ENCODE results near the gene CLDN6. TPM values are rescaled to one million over a fixed set of nuclear protein-coding genes. Genes with fewer than 3 reads are reported as not detected.

CLDN6 gene
- polyA plus RNA-seq, 1 experiment: 0.07 TPM

DNA sequence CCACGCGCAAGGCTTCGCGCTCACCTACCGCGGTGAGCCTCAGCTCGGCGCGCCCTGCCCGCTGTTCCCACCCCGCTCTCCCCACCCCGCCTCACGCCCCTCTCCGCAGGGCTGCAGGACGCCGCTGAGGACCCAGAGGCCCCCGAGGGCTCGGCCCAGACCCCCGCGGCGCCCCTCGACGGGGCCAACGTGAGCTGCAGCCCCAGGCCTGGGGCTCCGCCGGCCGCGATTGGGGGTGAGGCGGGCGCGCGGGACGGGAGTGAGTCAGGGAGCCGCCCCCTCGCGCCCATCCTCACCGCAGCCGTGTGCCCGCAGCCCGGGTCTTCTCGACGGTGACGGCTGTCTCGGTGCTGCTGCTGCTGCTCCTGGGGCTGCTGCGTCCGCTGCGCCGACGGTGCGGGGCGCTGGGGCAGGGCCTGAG lies 50.8 kb downstream of the CLDN6 start:
- no peak for DNase-seq (ENCODE audit: low read depth, low spot score)
- POLR2A ChIA-PET: no interaction called here
- Histone ChIP-seq H3K9me3 (ENCODE audit: control insufficient read depth, insufficient read depth, low read length) (peaks cover 4% of the 10 kb centered on the region; the same call in 1 of the 2 replicates), H3K4me3 (ENCODE audit: low read depth, low read length) (no peak overlapping the region), H3K27ac (ENCODE audit: low read depth, low read length) (no peak overlapping the region), H3K27me3 (ENCODE audit: control insufficient read depth, insufficient read depth, low read length) (peaks cover 32% of the 10 kb centered on the region)
- CTCF ChIA-PET: interaction anchor here (0.8 kb wide), 1 partner anchor 11 kb away, joined by 3 read pairs; no protein-coding TSS in a partner anchor
- TF ChIP-seq, protein P1, sequence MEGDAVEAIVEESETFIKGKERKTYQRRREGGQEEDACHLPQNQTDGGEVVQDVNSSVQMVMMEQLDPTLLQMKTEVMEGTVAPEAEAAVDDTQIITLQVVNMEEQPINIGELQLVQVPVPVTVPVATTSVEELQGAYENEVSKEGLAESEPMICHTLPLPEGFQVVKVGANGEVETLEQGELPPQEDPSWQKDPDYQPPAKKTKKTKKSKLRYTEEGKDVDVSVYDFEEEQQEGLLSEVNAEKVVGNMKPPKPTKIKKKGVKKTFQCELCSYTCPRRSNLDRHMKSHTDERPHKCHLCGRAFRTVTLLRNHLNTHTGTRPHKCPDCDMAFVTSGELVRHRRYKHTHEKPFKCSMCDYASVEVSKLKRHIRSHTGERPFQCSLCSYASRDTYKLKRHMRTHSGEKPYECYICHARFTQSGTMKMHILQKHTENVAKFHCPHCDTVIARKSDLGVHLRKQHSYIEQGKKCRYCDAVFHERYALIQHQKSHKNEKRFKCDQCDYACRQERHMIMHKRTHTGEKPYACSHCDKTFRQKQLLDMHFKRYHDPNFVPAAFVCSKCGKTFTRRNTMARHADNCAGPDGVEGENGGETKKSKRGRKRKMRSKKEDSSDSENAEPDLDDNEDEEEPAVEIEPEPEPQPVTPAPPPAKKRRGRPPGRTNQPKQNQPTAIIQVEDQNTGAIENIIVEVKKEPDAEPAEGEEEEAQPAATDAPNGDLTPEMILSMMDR (IDR thresholded peaks at IDR 0.05; ENCODE audit: low read depth, low read length): no peak

DNA sequence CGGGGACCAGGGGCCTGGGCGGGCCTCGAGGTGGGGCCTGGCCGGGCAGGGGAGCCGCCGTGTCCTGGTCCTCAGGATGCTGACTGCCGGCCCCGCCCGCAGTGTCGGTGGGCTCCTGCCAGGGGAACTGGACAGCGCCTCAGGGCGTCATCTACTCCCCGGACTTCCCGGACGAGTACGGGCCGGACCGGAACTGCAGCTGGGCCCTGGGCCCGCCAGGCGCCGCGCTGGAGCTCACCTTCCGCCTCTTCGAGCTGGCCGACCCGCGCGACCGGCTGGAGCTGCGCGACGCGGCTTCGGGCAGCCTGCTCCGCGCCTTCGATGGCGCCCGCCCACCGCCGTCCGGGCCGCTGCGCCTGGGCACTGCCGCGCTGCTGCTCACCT lies 51.2 kb downstream of the CLDN6 start:
- POLR2A ChIA-PET: no interaction called here
- H3K4me3 ChIP-seq (ENCODE audit: low read depth, low read length): no peak overlapping the region
- H3K27ac ChIP-seq (ENCODE audit: low read depth, low read length): no peak overlapping the region
- peaks cover 4% of the 10 kb centered on the region; the same call in 1 of the 2 replicates for H3K9me3 ChIP-seq (ENCODE audit: control insufficient read depth, insufficient read depth, low read length)
- DNase-seq (ENCODE audit: low read depth, low spot score): no peak
- peaks cover 37% of the 10 kb centered on the region for H3K27me3 ChIP-seq (ENCODE audit: control insufficient read depth, insufficient read depth, low read length)
- CTCF ChIA-PET: no interaction called here
- TF ChIP-seq, protein P1 (IDR thresholded peaks at IDR 0.05; ENCODE audit: low read depth, low read length): no peak

DNA sequence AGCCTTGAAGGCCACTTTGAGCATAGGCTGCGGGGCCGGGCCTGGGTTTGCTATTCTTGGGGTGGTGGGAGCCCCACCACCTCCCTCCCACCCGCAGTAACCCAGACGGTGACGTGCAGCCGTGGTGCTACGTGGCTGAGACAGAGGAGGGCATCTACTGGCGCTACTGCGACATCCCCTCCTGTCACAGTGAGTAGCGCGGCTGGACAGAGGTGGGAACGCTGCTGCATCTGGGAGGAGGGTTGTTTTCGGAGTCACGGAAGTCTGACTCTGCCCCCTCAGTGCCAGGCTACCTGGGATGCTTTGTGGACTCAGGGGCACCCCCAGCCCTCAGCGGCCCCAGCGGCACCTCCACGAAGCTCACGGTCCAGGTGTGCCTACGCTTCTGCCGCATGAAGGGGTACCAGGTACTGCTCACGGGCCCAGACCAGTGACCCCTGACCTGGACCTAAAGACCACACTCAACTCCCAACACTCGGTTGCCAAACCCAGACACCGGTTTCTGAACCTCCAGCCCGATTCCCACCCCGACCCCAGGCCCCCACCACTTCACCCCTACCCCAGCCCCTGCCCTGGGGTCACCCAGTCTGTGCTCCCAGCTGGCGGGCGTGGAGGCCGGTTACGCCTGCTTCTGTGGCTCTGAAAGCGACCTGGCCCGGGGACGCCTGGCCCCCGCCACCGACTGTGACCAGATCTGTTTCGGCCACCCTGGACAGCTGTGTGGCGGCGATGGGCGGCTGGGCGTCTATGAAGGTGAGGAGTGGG lies 51.8 kb downstream of the CLDN6 start:
- H3K27ac ChIP-seq (ENCODE audit: low read depth, low read length): no peak overlapping the region
- peaks cover 37% of the 10 kb centered on the region for H3K27me3 ChIP-seq (ENCODE audit: control insufficient read depth, insufficient read depth, low read length)
- TF ChIP-seq, protein P1 (IDR thresholded peaks at IDR 0.05; ENCODE audit: low read depth, low read length): no peak
- H3K9me3 ChIP-seq (ENCODE audit: control insufficient read depth, insufficient read depth, low read length): peaks cover 4% of the 10 kb centered on the region; the same call in 1 of the 2 replicates
- H3K4me3 ChIP-seq (ENCODE audit: low read depth, low read length): no peak overlapping the region
- ChIA-PET POLR2A (no interaction called here), CTCF (no interaction called here)
- DNase-seq (ENCODE audit: low read depth, low spot score): no peak

Small RNAs within 50 kb of the gene (small RNA-seq; reads per million reads assigned to genes)
- not detected for gene LINC00514 (ENCODE audit: insufficient read length, low read depth)

Other genes with a start within 250 kb of the CLDN6 start
- gene ELOB, start 240.9 kb downstream of the CLDN6 start, polyA plus RNA-seq (2011; rRNA removed): 146 and 230 TPM in 2 replicates
- not detected in 2 replicates for gene PRSS33, start 230.6 kb downstream of the CLDN6 start, polyA plus RNA-seq (2011; rRNA removed)
- not detected in 2 replicates for gene PRSS41, start 219.7 kb downstream of the CLDN6 start, polyA plus RNA-seq (2011; rRNA removed)
- gene PRSS21, start 200.9 kb downstream of the CLDN6 start, polyA plus RNA-seq (2011; rRNA removed): 0.17 and 0.47 TPM in 2 replicates
- 0.40 and 0.48 TPM in 2 replicates for gene ZG16B, start 187.9 kb downstream of the CLDN6 start, polyA plus RNA-seq (2011; rRNA removed)
- 0.11 and 0.17 TPM in 2 replicates for gene PRSS22, start 160.0 kb downstream of the CLDN6 start, polyA plus RNA-seq (2011; rRNA removed)
- 22.4 and 37.5 TPM in 2 replicates for gene FLYWCH2, start 135.0 kb downstream of the CLDN6 start, polyA plus RNA-seq (2011; rRNA removed)
- gene FLYWCH1, start 106.3 kb downstream of the CLDN6 start, polyA plus RNA-seq (2011; rRNA removed): 15.1 and 19.8 TPM in 2 replicates
- 0.04 TPM in 1 of 2 replicates, not detected in the other for gene KREMEN2, start 53.9 kb downstream of the CLDN6 start, polyA plus RNA-seq (2011; rRNA removed)
- gene PAQR4, start 48.8 kb downstream of the CLDN6 start, polyA plus RNA-seq (2011; rRNA removed): 1.2 and 1.9 TPM in 2 replicates
- gene PKMYT1, start 37.7 kb downstream of the CLDN6 start, polyA plus RNA-seq (2011; rRNA removed): 1.2 and 1.3 TPM in 2 replicates
- not detected in 2 replicates for gene CLDN9, start 5.3 kb downstream of the CLDN6 start, polyA plus RNA-seq (2011; rRNA removed)
- gene TNFRSF12A, start 2.2 kb upstream of the CLDN6 start, polyA plus RNA-seq (2011; rRNA removed): 67.3 and 97.1 TPM in 2 replicates
- 51.6 and 73.4 TPM in 2 replicates for gene HCFC1R1, start 5.8 kb upstream of the CLDN6 start, polyA plus RNA-seq (2011; rRNA removed)
- 14.5 and 16.7 TPM in 2 replicates for gene THOC6, start 5.9 kb upstream of the CLDN6 start, polyA plus RNA-seq (2011; rRNA removed)
- not detected in 2 replicates for gene BICDL2, start 18.8 kb upstream of the CLDN6 start, polyA plus RNA-seq (2011; rRNA removed)
- gene MMP25, start 28.4 kb upstream of the CLDN6 start, polyA plus RNA-seq (2011; rRNA removed): not detected in 2 replicates
- 30.3 and 37.9 TPM in 2 replicates for gene IL32, start 47.5 kb upstream of the CLDN6 start, polyA plus RNA-seq (2011; rRNA removed)
- gene ZSCAN10, start 81.1 kb upstream of the CLDN6 start, polyA plus RNA-seq (2011; rRNA removed): not detected in 2 replicates
- gene ZNF205, start 94.4 kb upstream of the CLDN6 start, polyA plus RNA-seq (2011; rRNA removed): 3.6 and 5.5 TPM in 2 replicates
- 0.47 and 1.2 TPM in 2 replicates for gene ZNF213, start 116.8 kb upstream of the CLDN6 start, polyA plus RNA-seq (2011; rRNA removed)
- 0.20 and 0.29 TPM in 2 replicates for gene OR1F1, start 170.0 kb upstream of the CLDN6 start, polyA plus RNA-seq (2011; rRNA removed)
- 4.7 and 6.1 TPM in 2 replicates for gene ZNF200, start 217.0 kb upstream of the CLDN6 start, polyA plus RNA-seq (2011; rRNA removed)
- gene MEFV, start 238.4 kb upstream of the CLDN6 start, polyA plus RNA-seq (2011; rRNA removed): not detected in 2 replicates